NCI-H2196 (cell line): ENCODE data around the gene DNAH17.

Experiments
- DNase-seq: peaks from one replicate; lab custom pipeline; 2025; ENCODE audit not compliant: unreplicated experiment; lab: John Stamatoyannopoulos, UW

Gene DNAH17

GRCh38 chr17:78399028-78399692 lies 178.0 kb downstream of the DNAH17 start:
- no peak for DNase-seq

GRCh38 chr17:78398390-78398789 lies 178.8 kb downstream of the DNAH17 start:
- DNase-seq = no peak

GRCh38 chr17:78397681-78398101 lies 179.5 kb downstream of the DNAH17 start:
- DNase-seq = no peak

GRCh38 chr17:78396441-78397337 lies 180.5 kb downstream of the DNAH17 start:
- peak; percentile 45 for DNase-seq

GRCh38 chr17:78395155-78395554 lies 182.0 kb downstream of the DNAH17 start:
- no peak for DNase-seq

GRCh38 chr17:78394209-78394608 lies 183.0 kb downstream of the DNAH17 start:
- DNase-seq = peak; percentile 92

- DNase-seq = no peak
Observed at GRCh38 chr17:78393575-78393974, 183.6 kb downstream of the DNAH17 start.

- DNase-seq = no peak
Observed at GRCh38 chr17:78392295-78392694, 184.9 kb downstream of the DNAH17 start.

- no peak for DNase-seq
Observed at GRCh38 chr17:78391843-78392242, 185.4 kb downstream of the DNAH17 start.

- DNase-seq = no peak
Observed at GRCh38 chr17:78391051-78391431, 186.2 kb downstream of the DNAH17 start.

- no peak for DNase-seq
Observed at GRCh38 chr17:78390241-78391050, 186.8 kb downstream of the DNAH17 start.

GRCh38 chr17:78387977-78388941 lies 188.9 kb downstream of the DNAH17 start:
- no peak for DNase-seq

GRCh38 chr17:78384479-78385175 lies 192.6 kb downstream of the DNAH17 start:
- DNase-seq = no peak

GRCh38 chr17:78383725-78384471 lies 193.3 kb downstream of the DNAH17 start:
- DNase-seq = no peak

GRCh38 chr17:78381601-78382232 lies 195.5 kb downstream of the DNAH17 start:
- no peak for DNase-seq

- DNase-seq = no peak
Observed at GRCh38 chr17:78380370-78380769, 196.8 kb downstream of the DNAH17 start.

GRCh38 chr17:78379131-78379491 lies 198.1 kb downstream of the DNAH17 start:
- DNase-seq = no peak
